ENCODE measurements around the gene HNRNPR. TPM values are rescaled to one million over a fixed set of nuclear protein-coding genes. Genes with fewer than 3 reads are reported as not detected.

HNRNPR gene
- total RNA-seq, 1 experiment from 2014 or later, result 141 TPM

DNA sequence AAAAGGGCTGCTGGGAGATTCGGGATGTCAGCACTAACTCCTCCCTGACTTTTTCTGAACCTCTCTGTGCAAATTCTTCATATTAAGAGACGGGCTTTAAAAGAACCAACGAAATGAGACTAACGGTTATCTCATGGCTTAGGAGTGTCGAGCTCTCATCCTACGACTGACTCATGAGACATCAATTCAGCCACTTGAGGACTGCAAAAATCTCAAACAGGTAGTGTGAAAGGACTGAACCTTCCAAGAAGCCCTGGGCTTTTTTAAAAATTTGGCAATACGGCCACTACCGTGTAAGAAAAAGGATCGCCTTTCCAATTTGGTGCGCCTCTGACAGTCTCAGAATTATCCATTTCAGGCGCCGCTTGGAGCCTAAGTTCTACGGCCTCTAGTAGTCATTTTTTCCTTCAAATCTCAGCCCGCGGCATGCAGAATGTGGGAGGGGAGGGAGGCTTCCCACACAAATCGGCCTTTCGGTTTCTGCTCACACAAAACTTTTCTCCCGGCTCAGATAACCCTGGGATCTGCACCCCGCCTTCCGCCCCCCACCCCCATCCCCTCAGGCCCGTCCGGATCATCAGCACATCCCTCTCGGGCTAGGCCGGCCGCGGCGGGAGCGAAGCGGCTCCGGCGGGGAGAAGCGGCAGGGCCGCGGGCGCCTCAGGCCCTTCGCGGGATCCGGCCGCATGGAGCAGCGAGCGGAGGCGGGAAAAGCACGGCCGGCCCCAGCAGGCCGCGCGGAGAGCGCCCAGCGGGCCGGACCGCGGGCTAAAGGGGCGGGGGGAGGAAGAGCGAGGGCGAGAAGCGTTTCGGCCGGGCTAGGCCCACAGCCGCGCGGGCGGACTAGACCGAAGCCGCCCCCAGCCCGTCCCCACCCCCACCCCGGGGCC lies 618 bp downstream of the HNRNPR start:
- Histone ChIP-seq H3K27ac (ENCODE audit: low read length) (peak overlapping the region; percentile 86), H2AFZ (ENCODE audit: low read length) (peak overlapping the region; percentile 35; the same call in 1 of the 2 replicates), H3K36me3 (ENCODE audit: low read depth, low read length) (peaks cover 14% of the 10 kb centered on the region), H3K4me3 (ENCODE audit: low read length) (peak overlapping the region; percentile 76), H3K79me2 (ENCODE audit: low read length) (peaks cover 57% of the 10 kb centered on the region), H3K9me2 (replicated peaks; ENCODE audit: low read length) (no peaks in the 10 kb centered on the region), H3K9ac (ENCODE audit: low read length) (peak overlapping the region; percentile 97), H3K27me3 (ENCODE audit: low read length) (no peaks in the 10 kb centered on the region), H3K4me2 (ENCODE audit: low read length) (peak overlapping the region; percentile 96), H3K9me3 (ENCODE audit: low read length) (no peaks in the 10 kb centered on the region), H3F3A (ENCODE audit: low read length, unreplicated experiment) (no peaks in the 10 kb centered on the region), H3K4me1 (ENCODE audit: insufficient read depth, low read length) (peaks cover 26% of the 10 kb centered on the region), H4K20me1 (ENCODE audit: low read length) (peaks cover 47% of the 10 kb centered on the region)
- DNase-seq, result peak; percentile 57
- TF ChIP-seq, protein P1, sequence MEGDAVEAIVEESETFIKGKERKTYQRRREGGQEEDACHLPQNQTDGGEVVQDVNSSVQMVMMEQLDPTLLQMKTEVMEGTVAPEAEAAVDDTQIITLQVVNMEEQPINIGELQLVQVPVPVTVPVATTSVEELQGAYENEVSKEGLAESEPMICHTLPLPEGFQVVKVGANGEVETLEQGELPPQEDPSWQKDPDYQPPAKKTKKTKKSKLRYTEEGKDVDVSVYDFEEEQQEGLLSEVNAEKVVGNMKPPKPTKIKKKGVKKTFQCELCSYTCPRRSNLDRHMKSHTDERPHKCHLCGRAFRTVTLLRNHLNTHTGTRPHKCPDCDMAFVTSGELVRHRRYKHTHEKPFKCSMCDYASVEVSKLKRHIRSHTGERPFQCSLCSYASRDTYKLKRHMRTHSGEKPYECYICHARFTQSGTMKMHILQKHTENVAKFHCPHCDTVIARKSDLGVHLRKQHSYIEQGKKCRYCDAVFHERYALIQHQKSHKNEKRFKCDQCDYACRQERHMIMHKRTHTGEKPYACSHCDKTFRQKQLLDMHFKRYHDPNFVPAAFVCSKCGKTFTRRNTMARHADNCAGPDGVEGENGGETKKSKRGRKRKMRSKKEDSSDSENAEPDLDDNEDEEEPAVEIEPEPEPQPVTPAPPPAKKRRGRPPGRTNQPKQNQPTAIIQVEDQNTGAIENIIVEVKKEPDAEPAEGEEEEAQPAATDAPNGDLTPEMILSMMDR (conservative IDR thresholded peaks at IDR 0.05; ENCODE audit: low read depth, low read length), result no peak
- TF ChIP-seq EZH2phosphoT487 (IDR thresholded peaks at IDR 0.05; ENCODE audit: borderline replicate concordance, low read length) (no peak), EZH2 (IDR thresholded peaks at IDR 0.05; ENCODE audit: low read length, unreplicated experiment) (no peak)
- ChIA-PET CTCF (interaction anchor here (1.7 kb wide), 1 partner anchor 60 kb away, joined by 14 read pairs; no protein-coding TSS in a partner anchor), POLR2A (ENCODE audit: unreplicated experiment) (interaction anchor here (0.5 to 1.2 kb wide), 5 partner anchors 25 to 454 kb away, joined by 3 to 59 read pairs (median 21); no protein-coding TSS in a partner anchor)
- BruUV-seq (replicated peaks), result TSS peak; percentile 45
- ATAC-seq, result peak; percentile 5
- intact Hi-C loops (cut with micrococcal nuclease), result loop anchor here (1.0 to 2.0 kb wide), 3 partner anchors 25 to 61 kb away; no protein-coding TSS in a partner anchor

DNA sequence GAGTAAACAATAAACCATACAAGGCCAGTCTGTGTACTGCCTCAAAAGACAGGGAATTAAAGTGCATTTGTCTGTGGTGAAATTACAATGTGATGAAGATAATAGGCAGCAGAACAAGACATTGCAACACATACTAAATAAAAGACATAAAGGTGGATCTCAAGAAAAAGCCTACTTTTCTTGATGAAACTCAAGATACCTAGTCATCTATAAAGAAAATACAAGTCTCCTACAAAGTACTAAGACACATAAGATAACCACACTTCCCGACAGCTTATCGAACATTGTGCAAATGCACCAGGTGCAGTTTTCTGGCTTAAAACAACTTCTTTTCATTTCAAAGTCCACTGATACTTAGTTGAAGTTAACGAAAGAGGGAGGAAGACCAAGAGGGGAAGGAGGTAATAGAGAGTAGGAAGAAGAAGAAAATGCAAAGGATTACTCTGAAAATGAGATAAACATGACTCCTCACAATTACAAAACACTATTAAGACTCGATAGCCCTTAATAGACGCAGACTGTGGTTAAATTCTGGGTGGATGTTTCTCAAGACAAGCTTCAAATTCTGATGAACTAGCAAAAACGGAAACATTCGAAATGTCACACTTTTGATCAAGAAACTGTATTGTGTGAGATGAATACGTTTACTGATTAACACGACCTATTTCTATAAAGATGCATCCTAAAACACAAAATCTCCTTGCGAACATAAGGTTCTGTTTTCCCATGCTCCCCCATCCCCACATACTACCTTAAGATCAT lies 2.0 kb downstream of the HNRNPR start:
- no peak for ATAC-seq
- peak overlapping the region; percentile 96 for H3K4me2 ChIP-seq (ENCODE audit: low read length)
- intact Hi-C loops (cut with micrococcal nuclease), result loop anchor here (2.0 kb wide), 1 partner anchor 59 kb away; no protein-coding TSS in a partner anchor
- no peaks in the 10 kb centered on the region for H3K9me2 ChIP-seq (replicated peaks; ENCODE audit: low read length)
- peak overlapping the region; percentile 97 for H3K9ac ChIP-seq (ENCODE audit: low read length)
- H3K79me2 ChIP-seq (ENCODE audit: low read length), result peaks cover 70% of the 10 kb centered on the region
- H4K20me1 ChIP-seq (ENCODE audit: low read length), result peaks cover 58% of the 10 kb centered on the region
- no peaks in the 10 kb centered on the region for H3K9me3 ChIP-seq (ENCODE audit: low read length)
- H3K36me3 ChIP-seq (ENCODE audit: low read depth, low read length), result peaks cover 24% of the 10 kb centered on the region
- H3K4me1 ChIP-seq (ENCODE audit: insufficient read depth, low read length), result peaks cover 26% of the 10 kb centered on the region
- no peak overlapping the region for H3K27ac ChIP-seq (ENCODE audit: low read length)
- POLR2A ChIA-PET (ENCODE audit: unreplicated experiment), result no interaction called here
- CTCF ChIA-PET, result interaction anchor here (0.5 to 0.9 kb wide), 2 partner anchors 62 to 125 kb away, joined by 3 to 5 read pairs; partner anchors contain the start of gene HTR1D
- no peak overlapping the region for H2AFZ ChIP-seq (ENCODE audit: low read length)
- TF ChIP-seq EZH2 (IDR thresholded peaks at IDR 0.05; ENCODE audit: low read length, unreplicated experiment), result no peak
- no peak for TF ChIP-seq EZH2phosphoT487 (IDR thresholded peaks at IDR 0.05; ENCODE audit: borderline replicate concordance, low read length)
- TF ChIP-seq, protein P1 (conservative IDR thresholded peaks at IDR 0.05; ENCODE audit: low read depth, low read length), result no peak
- H3F3A ChIP-seq (ENCODE audit: low read length, unreplicated experiment), result no peaks in the 10 kb centered on the region
- H3K27me3 ChIP-seq (ENCODE audit: low read length), result no peaks in the 10 kb centered on the region
- peak overlapping the region; percentile 76 for H3K4me3 ChIP-seq (ENCODE audit: low read length)
- DNase-seq, result no peak
- BruUV-seq (replicated peaks), result no TSS peak

Data from PC-3 (cell line).